Cardiac muscle cell (in vitro differentiated cells and primary cell): ENCODE results near the gene ATXN7L3. TPM values are rescaled to one million over a fixed set of nuclear protein-coding genes. Genes with fewer than 3 reads are reported as not detected.

Experiments
- DNase-seq, 2 donors: peaks; one replicate each; pipeline versions ENCODE4 v3.0.0 to v3.0.0-alpha.2; 2010 to 2017; ENCODE audit warnings: low read depth in 1 of 2, low spot score in 1 of 2
- H3K27ac ChIP-seq: fragments of 200-600 bp; sonication (generic); 2 replicates; pipeline ENCODE4 v1.5.1; 2016
- H3K27me3 ChIP-seq: fragments of 200-600 bp; sonication (generic); 2 replicates; pipeline ENCODE4 v1.6.0; 2016; ENCODE audit warnings: control low read depth
- H3K36me3 ChIP-seq: fragments of 200-600 bp; sonication (generic); 2 replicates; pipeline ENCODE4 v1.5.1; 2016; ENCODE audit warnings: control low read depth
- H3K4me1 ChIP-seq: fragments of 200-600 bp; sonication (generic); 2 replicates; pipeline ENCODE4 v1.8.1; 2017; ENCODE audit warnings: low read depth, mild to moderate bottlenecking, mixed run types
- H3K4me3 ChIP-seq: fragments of 200-600 bp; sonication (generic); 2 replicates; pipeline ENCODE4 v1.5.1; 2016; ENCODE audit warnings: mild to moderate bottlenecking
- H3K9me3 ChIP-seq: fragments of 200-600 bp; sonication (generic); 2 replicates; pipeline ENCODE4 v1.5.1; 2017; ENCODE audit warnings: low read depth, mild to moderate bottlenecking, control low read depth
- polyA plus RNA-seq: library from polyadenylated mRNA; unstranded; fragments of >200 nt; fragmentation: Nextera tagmentation; extraction: Ambion mirVana; gene quantifications from 2 replicates; pipeline ENCODE4 v1.2.1, GENCODE V29; 2016
- total RNA-seq: library from RNA; depleted of rRNA; stranded (reverse); fragments of >200 nt; gene quantifications from 2 replicates; pipeline ENCODE4 v1.2.3, GENCODE V29; 2016
- TF ChIP-seq, protein P1 (sequence below): IDR thresholded peaks from 2 replicates; pipeline ENCODE4 v1.5.1; 2012; ENCODE audit warnings: low read depth, mild to moderate bottlenecking, low read length

The ATXN7L3 gene
- total and polyA plus RNA-seq, 2 experiments from 2014 or later: 24.7 to 91.0 TPM

DNA sequence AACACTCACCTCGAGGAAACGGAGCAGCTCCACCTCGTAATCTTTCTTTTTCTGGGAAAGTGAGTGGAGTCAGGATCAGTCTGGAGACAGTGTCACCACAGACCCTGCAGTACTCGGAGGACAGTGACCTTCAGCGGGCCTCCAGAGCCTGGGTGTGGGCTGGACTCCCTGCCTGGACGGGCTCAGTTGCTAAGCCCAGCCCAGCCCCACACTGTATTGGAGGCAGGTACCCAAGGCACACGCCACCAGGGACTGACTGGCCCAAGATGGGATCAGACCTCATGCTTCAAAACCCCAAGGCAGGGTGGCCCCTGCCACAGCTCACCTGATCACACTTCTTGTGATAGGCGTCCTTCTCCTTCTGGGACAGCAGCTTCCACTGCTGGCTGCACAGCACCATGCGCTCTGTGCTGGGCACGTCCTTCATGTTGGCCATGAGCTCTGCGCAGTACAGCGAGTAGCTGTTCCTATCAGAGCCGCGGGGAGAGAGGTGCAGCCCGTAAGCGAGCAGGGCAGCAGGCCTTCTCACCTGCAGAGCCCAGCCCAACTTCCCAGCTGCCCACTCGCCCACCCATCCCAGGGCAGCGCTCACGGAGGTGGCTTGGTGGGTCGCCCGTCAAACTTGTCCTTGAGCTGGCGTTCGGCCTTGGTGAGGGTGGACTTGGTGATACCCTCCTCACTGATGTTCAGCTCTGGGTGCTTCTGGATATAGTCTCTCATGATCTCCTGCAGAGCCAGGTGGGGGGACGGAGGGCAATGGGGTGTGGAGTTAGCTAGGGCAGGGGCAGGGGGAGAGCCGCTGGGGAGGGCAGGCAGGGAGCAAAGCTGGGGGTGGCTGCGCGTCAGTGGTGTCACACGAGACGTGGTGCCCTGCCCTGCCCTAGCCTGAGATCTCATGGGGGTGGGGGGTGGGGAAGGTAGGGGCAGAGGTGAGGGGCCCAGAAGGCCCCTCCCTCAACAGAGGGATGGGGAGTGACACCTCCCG, 11.9 kb upstream of the ATXN7L3 start:
- H3K36me3 ChIP-seq: peaks cover 44% of the 10 kb centered on the region
- H3K9me3 ChIP-seq: no peaks in the 10 kb centered on the region
- DNase-seq: no peak
- no peaks in the 10 kb centered on the region for H3K4me1 ChIP-seq
- no peak overlapping the region for H3K4me3 ChIP-seq
- no peak overlapping the region for H3K27ac ChIP-seq
- H3K27me3 ChIP-seq: no peaks in the 10 kb centered on the region
- TF ChIP-seq, protein P1, sequence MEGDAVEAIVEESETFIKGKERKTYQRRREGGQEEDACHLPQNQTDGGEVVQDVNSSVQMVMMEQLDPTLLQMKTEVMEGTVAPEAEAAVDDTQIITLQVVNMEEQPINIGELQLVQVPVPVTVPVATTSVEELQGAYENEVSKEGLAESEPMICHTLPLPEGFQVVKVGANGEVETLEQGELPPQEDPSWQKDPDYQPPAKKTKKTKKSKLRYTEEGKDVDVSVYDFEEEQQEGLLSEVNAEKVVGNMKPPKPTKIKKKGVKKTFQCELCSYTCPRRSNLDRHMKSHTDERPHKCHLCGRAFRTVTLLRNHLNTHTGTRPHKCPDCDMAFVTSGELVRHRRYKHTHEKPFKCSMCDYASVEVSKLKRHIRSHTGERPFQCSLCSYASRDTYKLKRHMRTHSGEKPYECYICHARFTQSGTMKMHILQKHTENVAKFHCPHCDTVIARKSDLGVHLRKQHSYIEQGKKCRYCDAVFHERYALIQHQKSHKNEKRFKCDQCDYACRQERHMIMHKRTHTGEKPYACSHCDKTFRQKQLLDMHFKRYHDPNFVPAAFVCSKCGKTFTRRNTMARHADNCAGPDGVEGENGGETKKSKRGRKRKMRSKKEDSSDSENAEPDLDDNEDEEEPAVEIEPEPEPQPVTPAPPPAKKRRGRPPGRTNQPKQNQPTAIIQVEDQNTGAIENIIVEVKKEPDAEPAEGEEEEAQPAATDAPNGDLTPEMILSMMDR: no peak

- Histone ChIP-seq H3K36me3 (peaks cover 36% of the 10 kb centered on the region), H3K4me1 (no peaks in the 10 kb centered on the region), H3K27ac (peak overlapping the region; percentile 26), H3K4me3 (no peak overlapping the region), H3K27me3 (no peaks in the 10 kb centered on the region), H3K9me3 (no peaks in the 10 kb centered on the region)
- DNase-seq: peak; percentile 88 to 93
- TF ChIP-seq, protein P1: peak; percentile 98
Measured at GRCh38 chr17:44210342-44211192, 10.9 kb upstream of the ATXN7L3 start.

- H3K27ac ChIP-seq: no peak overlapping the region
Measured at GRCh38 chr17:44209786-44210341, 10.2 kb upstream of the ATXN7L3 start.

DNA sequence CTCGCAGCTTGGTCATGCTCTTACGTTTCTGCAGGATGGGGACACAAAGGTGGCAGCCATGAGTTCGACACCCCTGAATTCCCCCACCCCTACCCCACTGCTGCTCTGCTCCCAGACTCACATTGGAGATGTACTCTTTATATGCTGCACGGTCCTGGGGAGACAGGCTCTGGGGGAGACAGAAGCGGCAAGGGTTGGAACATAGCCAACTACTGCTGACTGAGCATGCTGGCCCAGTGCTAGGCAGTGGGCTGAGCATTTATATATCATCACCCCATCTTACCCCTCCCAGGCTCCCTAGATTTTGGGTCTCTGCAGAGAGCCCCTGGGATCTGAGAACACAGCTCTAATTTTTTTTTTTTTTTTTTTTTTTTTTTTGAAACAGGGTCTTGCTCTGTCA, 8.1 kb upstream of the ATXN7L3 start:
- no peaks in the 10 kb centered on the region for H3K27me3 ChIP-seq
- no peak for DNase-seq
- H3K4me1 ChIP-seq: no peaks in the 10 kb centered on the region
- H3K36me3 ChIP-seq: peaks cover 19% of the 10 kb centered on the region
- no peak overlapping the region for H3K27ac ChIP-seq
- no peaks in the 10 kb centered on the region for H3K9me3 ChIP-seq
- H3K4me3 ChIP-seq: no peak overlapping the region
- TF ChIP-seq, protein P1: no peak

More at GRCh38 chr17:44209786-44210341, 10.2 kb upstream of the ATXN7L3 start:
- no peaks in the 10 kb centered on the region for H3K4me1 ChIP-seq
- no peaks in the 10 kb centered on the region for H3K27me3 ChIP-seq
- TF ChIP-seq, protein P1: no peak
- DNase-seq: no peak
- no peak overlapping the region for H3K4me3 ChIP-seq
- H3K9me3 ChIP-seq: no peaks in the 10 kb centered on the region
- peaks cover 29% of the 10 kb centered on the region for H3K36me3 ChIP-seq

- no peak for DNase-seq
- Histone ChIP-seq H3K36me3 (peaks cover 19% of the 10 kb centered on the region), H3K4me3 (no peak overlapping the region), H3K4me1 (no peaks in the 10 kb centered on the region), H3K27me3 (no peaks in the 10 kb centered on the region), H3K27ac (no peak overlapping the region), H3K9me3 (no peaks in the 10 kb centered on the region)
- TF ChIP-seq, protein P1: no peak
Measured at GRCh38 chr17:44207319-44207718, 7.6 kb upstream of the ATXN7L3 start.
